ENCODE measurements around the gene CRACR2B.

Gene CRACR2B

GRCh38 chr11:801097-801780 is 26.5 kb upstream of the CRACR2B start:
- no peak for DNase-seq (ENCODE audit: low spot score in 2 of 2)
- Mint-ChIP-seq H3K4me1 (peaks cover 19% of the 10 kb centered on the region), H3K36me3 (peaks cover 8% of the 10 kb centered on the region), H3K9me3 (no peaks in the 10 kb centered on the region), H3K27ac (no peak overlapping the region), H3K4me3 (no peak overlapping the region)
- no peak for ATAC-seq

- peaks cover 4% of the 10 kb centered on the region for H3K36me3 Mint-ChIP-seq
- no peak overlapping the region for H3K4me3 Mint-ChIP-seq
- no peak for DNase-seq (ENCODE audit: low spot score in 2 of 2)
- peaks cover 10% of the 10 kb centered on the region for H3K4me1 Mint-ChIP-seq
- no peak overlapping the region for H3K27ac Mint-ChIP-seq
- H3K9me3 Mint-ChIP-seq = no peaks in the 10 kb centered on the region
- no peak for ATAC-seq
Observed at GRCh38 chr11:802018-802617, 25.6 kb upstream of the CRACR2B start.

GRCh38 chr11:802693-803466 is 24.8 kb upstream of the CRACR2B start:
- H3K9me3 Mint-ChIP-seq = no peaks in the 10 kb centered on the region

GRCh38 chr11:803467-803742 is 24.3 kb upstream of the CRACR2B start:
- Mint-ChIP-seq H3K27ac (no peak overlapping the region), H3K36me3 (no peaks in the 10 kb centered on the region), H3K9me3 (no peaks in the 10 kb centered on the region), H3K4me3 (peak overlapping the region; percentile 74), H3K4me1 (peaks cover 12% of the 10 kb centered on the region)
- no peak for DNase-seq (ENCODE audit: low spot score in 2 of 2)
- ATAC-seq = no peak

More at GRCh38 chr11:802693-803466, 24.8 kb upstream of the CRACR2B start:
- Mint-ChIP-seq H3K4me3 (peak overlapping the region; percentile 74), H3K36me3 (no peaks in the 10 kb centered on the region), H3K27ac (no peak overlapping the region), H3K4me1 (peaks cover 9% of the 10 kb centered on the region)
- DNase-seq (ENCODE audit: low spot score in 2 of 2) (no peak), ATAC-seq (no peak)

- no peaks in the 10 kb centered on the region for H3K9me3 Mint-ChIP-seq
- H3K4me1 Mint-ChIP-seq = peaks cover 12% of the 10 kb centered on the region
- DNase-seq (ENCODE audit: low spot score in 2 of 2) (no peak), ATAC-seq (no peak)
- H3K36me3 Mint-ChIP-seq = peaks cover under 1% of the 10 kb centered on the region
- peak overlapping the region; percentile 74 for H3K4me3 Mint-ChIP-seq
- peak overlapping the region; percentile 23 for H3K27ac Mint-ChIP-seq
Observed at GRCh38 chr11:803770-804598, 23.7 kb upstream of the CRACR2B start.

GRCh38 chr11:804599-804964 is 23.1 kb upstream of the CRACR2B start:
- H3K4me3 Mint-ChIP-seq = peak overlapping the region; percentile 74

GRCh38 chr11:808427-809286 is 19.1 kb upstream of the CRACR2B start:
- no peak for DNase-seq (ENCODE audit: low spot score in 2 of 2)
- peaks cover 47% of the 10 kb centered on the region for H3K36me3 Mint-ChIP-seq
- no peaks in the 10 kb centered on the region for H3K9me3 Mint-ChIP-seq
- ATAC-seq = no peak
- peak overlapping the region; percentile 91 for H3K4me3 Mint-ChIP-seq
- H3K27ac Mint-ChIP-seq = peak overlapping the region; percentile 97
- H3K4me1 Mint-ChIP-seq = peaks cover 36% of the 10 kb centered on the region

More at GRCh38 chr11:804599-804964, 23.1 kb upstream of the CRACR2B start:
- DNase-seq (ENCODE audit: low spot score in 2 of 2) (no peak), ATAC-seq (no peak)
- Mint-ChIP-seq H3K9me3 (no peaks in the 10 kb centered on the region), H3K36me3 (peaks cover 7% of the 10 kb centered on the region), H3K27ac (peak overlapping the region; percentile 23), H3K4me1 (peaks cover 12% of the 10 kb centered on the region)

GRCh38 chr11:809287-810039 is 18.3 kb upstream of the CRACR2B start, which contains the start of gene RPLP2:
TSS of gene RPLP2 (plus strand) at chr11:809967. CDS start at chr11:810235, 268 bp downstream.
- Mint-ChIP-seq H3K4me1 (peaks cover 32% of the 10 kb centered on the region), H3K36me3 (peaks cover 56% of the 10 kb centered on the region), H3K27ac (peak within 1 kb of the TSS; percentile 97), H3K9me3 (no peaks in the 10 kb centered on the region), H3K4me3 (peak within 1 kb of the TSS; percentile 91)
- DNase-seq (ENCODE audit: low spot score in 2 of 2) (peak; percentile 99), ATAC-seq (peak; percentile 87)

- ATAC-seq (peak; percentile 2), DNase-seq (ENCODE audit: low spot score in 2 of 2) (no peak)
- Mint-ChIP-seq H3K4me1 (peaks cover 30% of the 10 kb centered on the region), H3K36me3 (peaks cover 62% of the 10 kb centered on the region), H3K4me3 (peak overlapping the region; percentile 91), H3K9me3 (no peaks in the 10 kb centered on the region), H3K27ac (peak overlapping the region; percentile 97)
Observed at GRCh38 chr11:810040-810567, 17.6 kb upstream of the CRACR2B start.

GRCh38 chr11:811446-812245 is 16.1 kb upstream of the CRACR2B start:
- Mint-ChIP-seq H3K36me3 (peaks cover 67% of the 10 kb centered on the region), H3K4me1 (peaks cover 30% of the 10 kb centered on the region), H3K27ac (peak overlapping the region; percentile 97), H3K9me3 (no peaks in the 10 kb centered on the region), H3K4me3 (peak overlapping the region; percentile 91)
- ATAC-seq (no peak), DNase-seq (ENCODE audit: low spot score in 2 of 2) (no peak)

- no peak for DNase-seq (ENCODE audit: low spot score in 2 of 2)
- Mint-ChIP-seq H3K9me3 (no peaks in the 10 kb centered on the region), H3K27ac (peak overlapping the region; percentile 97), H3K36me3 (peaks cover 67% of the 10 kb centered on the region), H3K4me1 (peaks cover 30% of the 10 kb centered on the region), H3K4me3 (peak overlapping the region; percentile 91)
- ATAC-seq = no peak
Observed at GRCh38 chr11:812390-812789, 15.3 kb upstream of the CRACR2B start.

- DNase-seq (ENCODE audit: low spot score in 2 of 2) (no peak), ATAC-seq (no peak)
- peak overlapping the region; percentile 97 for H3K27ac Mint-ChIP-seq
- peaks cover 25% of the 10 kb centered on the region for H3K4me1 Mint-ChIP-seq
- peaks cover 67% of the 10 kb centered on the region for H3K36me3 Mint-ChIP-seq
- no peak overlapping the region for H3K4me3 Mint-ChIP-seq
- H3K9me3 Mint-ChIP-seq = no peaks in the 10 kb centered on the region
Observed at GRCh38 chr11:813072-813455, 14.7 kb upstream of the CRACR2B start.

- peaks cover 26% of the 10 kb centered on the region for H3K4me1 Mint-ChIP-seq
- no peaks in the 10 kb centered on the region for H3K9me3 Mint-ChIP-seq
- DNase-seq (ENCODE audit: low spot score in 2 of 2) = no peak
- no peak overlapping the region for H3K4me3 Mint-ChIP-seq
- H3K27ac Mint-ChIP-seq = peak overlapping the region; percentile 97
- no peak for ATAC-seq
- peaks cover 67% of the 10 kb centered on the region for H3K36me3 Mint-ChIP-seq
Observed at GRCh38 chr11:813456-814096, 14.1 kb upstream of the CRACR2B start.
